HepG2 (cell line): ENCODE data around the gene PIP5K1C.

Experiments
- CTCF ChIP-seq: sonication (generic); formaldehyde crosslinking; IDR thresholded peaks from 2 replicates; pipeline ENCODE4 v1.5.0; 2020; ENCODE audit warnings: mild to moderate bottlenecking, missing genetic modification reagents, moderate library complexity
- DMTF1 ChIP-seq: sonication (generic); formaldehyde crosslinking; IDR thresholded peaks from 2 replicates; pipeline ENCODE4 v1.4.0; 2020; ENCODE audit warnings: mild to moderate bottlenecking, missing genetic modification reagents
- DRAP1 ChIP-seq: IDR thresholded peaks from 2 replicates; pipeline ENCODE4 v1.6.1; 2016; ENCODE audit warnings: missing genetic modification reagents, missing compliant biosample characterization
- E2F1 ChIP-seq: sonication (generic); formaldehyde crosslinking; IDR thresholded peaks from 2 replicates; pipeline ENCODE4 v1.5.0; 2020; ENCODE audit warnings: missing genetic modification reagents
- HNRNPUL1 ChIP-seq: fragments of 200-400 bp; formaldehyde crosslinking; IDR thresholded peaks from 2 replicates; pipeline ENCODE4 v1.6.1; 2017; ENCODE audit warnings: low read depth, mild to moderate bottlenecking, low read length, moderate library complexity
- KDM2A ChIP-seq: sonication (generic); formaldehyde crosslinking; IDR thresholded peaks from 2 replicates; pipeline ENCODE4 v1.4.0; 2020; ENCODE audit warnings: low read depth, missing genetic modification reagents, borderline replicate concordance
- RERE ChIP-seq: IDR thresholded peaks from 2 replicates; pipeline ENCODE4 v1.6.1; 2016; ENCODE audit warnings: low read depth, missing genetic modification reagents, missing compliant biosample characterization
- ZIK1 ChIP-seq: sonication (generic); formaldehyde crosslinking; IDR thresholded peaks from 2 replicates; pipeline ENCODE4 v1.5.0; 2020; ENCODE audit warnings: mild to moderate bottlenecking, low read depth, missing genetic modification reagents, borderline replicate concordance

GRCh38 chr19:3615524-3616135, 84.6 kb downstream of the PIP5K1C start:
- TF ChIP-seq RERE (CRISPR knock-in tag) (no peak), DRAP1 (no peak), DMTF1 (CRISPR knock-in tag) (no peak), E2F1 (CRISPR knock-in tag) (no peak), HNRNPUL1 (no peak), KDM2A (CRISPR knock-in tag) (no peak), CTCF (no peak), ZIK1 (no peak)
